A673 (cell line): Measurements from ENCODE around the gene NRXN3.

ENCODE experiments used
- CTCF ChIP-seq: fragments of 300-800, 200-600 bp; sonication (generic); conservative IDR thresholded peaks from 2 replicates; pipeline ENCODE4 v1.5.1; 2017; ENCODE audit warnings: low read depth, mild to moderate bottlenecking, antibody characterized with exemption, low read length, moderate library complexity, mixed read lengths
- EZH2 ChIP-seq: fragments of 200-600 bp; sonication (generic); IDR thresholded peaks from 2 replicates; pipeline ENCODE4 v1.6.1; 2017; ENCODE audit warnings: borderline replicate concordance, low read depth, mild to moderate bottlenecking, mixed read lengths, antibody characterized with exemption, low read length; ENCODE audit not compliant: poor library complexity, severe bottlenecking

GRCh38 chr14:78131616-78132015, 38.6 kb upstream of the NRXN3 start:
- TF ChIP-seq CTCF (no peak), EZH2 (no peak)
